Fibroblast of lung (primary cell): ENCODE measurements around the gene SGCD.

ENCODE experiments used
- EZH2 ChIP-seq: IDR thresholded peaks from 2 replicates; pipeline ENCODE4 v1.5.1; 2012; ENCODE audit warnings: low read length, control low read depth, mild to moderate bottlenecking; ENCODE audit errors: missing control alignments
- TF ChIP-seq, protein P1 (sequence below), 2 donors: IDR thresholded peaks in 1 of 2; conservative IDR thresholded peaks in 1 of 2; 1 replicate in 1 of 2; 2 replicates in 1 of 2; pipeline ENCODE4 v1.5.1; 2011 to 2012; ENCODE audit warnings: low read length in 2 of 2, control low read depth in 1 of 2, inconsistent platforms in 1 of 2, low read depth in 1 of 2, mild to moderate bottlenecking in 1 of 2

DNA sequence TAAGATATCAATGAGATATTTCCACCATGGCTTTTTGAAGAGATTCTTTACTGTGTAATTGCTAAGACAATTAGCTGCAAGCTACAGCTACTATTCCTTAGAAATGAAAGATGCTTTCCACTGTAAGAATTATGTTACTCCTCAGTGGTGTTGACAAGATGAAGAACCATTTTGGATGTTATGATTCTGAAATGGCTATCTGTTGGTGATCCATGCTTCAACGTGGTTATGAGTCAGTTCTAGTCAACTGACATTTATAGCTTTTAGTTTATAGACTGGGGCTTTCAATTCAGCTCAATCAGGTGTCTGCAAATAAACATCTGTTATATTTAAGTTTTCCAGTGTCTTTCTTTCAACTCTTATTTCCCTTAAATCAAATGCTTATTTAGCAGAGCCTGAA, 93.7 kb downstream of the SGCD start:
- TF ChIP-seq EZH2 = no peak
- TF ChIP-seq, protein P1, sequence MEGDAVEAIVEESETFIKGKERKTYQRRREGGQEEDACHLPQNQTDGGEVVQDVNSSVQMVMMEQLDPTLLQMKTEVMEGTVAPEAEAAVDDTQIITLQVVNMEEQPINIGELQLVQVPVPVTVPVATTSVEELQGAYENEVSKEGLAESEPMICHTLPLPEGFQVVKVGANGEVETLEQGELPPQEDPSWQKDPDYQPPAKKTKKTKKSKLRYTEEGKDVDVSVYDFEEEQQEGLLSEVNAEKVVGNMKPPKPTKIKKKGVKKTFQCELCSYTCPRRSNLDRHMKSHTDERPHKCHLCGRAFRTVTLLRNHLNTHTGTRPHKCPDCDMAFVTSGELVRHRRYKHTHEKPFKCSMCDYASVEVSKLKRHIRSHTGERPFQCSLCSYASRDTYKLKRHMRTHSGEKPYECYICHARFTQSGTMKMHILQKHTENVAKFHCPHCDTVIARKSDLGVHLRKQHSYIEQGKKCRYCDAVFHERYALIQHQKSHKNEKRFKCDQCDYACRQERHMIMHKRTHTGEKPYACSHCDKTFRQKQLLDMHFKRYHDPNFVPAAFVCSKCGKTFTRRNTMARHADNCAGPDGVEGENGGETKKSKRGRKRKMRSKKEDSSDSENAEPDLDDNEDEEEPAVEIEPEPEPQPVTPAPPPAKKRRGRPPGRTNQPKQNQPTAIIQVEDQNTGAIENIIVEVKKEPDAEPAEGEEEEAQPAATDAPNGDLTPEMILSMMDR (conservative IDR thresholded peaks at IDR 0.05 in 1 of 2, IDR thresholded peaks at IDR 0.05 in 1 of 2; ENCODE audit: low read depth in 1 of 2, low read length in 2 of 2) = no peak
